GM12878 (cell line): Measurements from ENCODE around the gene PHC2. TPM values are rescaled to one million over a fixed set of nuclear protein-coding genes. Genes with fewer than 3 reads are reported as not detected.

Experiments used
- ATAC-seq: fragments of 200-7000 bp; cut with Tn5 transposase; 3 replicates; pipeline ENCODE4 v1.9.1; 2020; ENCODE audit warnings: mild to moderate bottlenecking, moderate library complexity
- BruUV-seq: library from RNA; stranded (reverse); fragments of 400-500 nt; replicated peaks from 2 replicates; lab custom pipeline; 2021; lab: Mats Ljungman, UMichigan
- CTCF ChIA-PET: fragments of 300-600 bp; sonication (Branson Sonifier 250); formaldehyde crosslinking; extraction: SDS; loops from one replicate; lab custom pipeline; 2021; ENCODE audit warnings: inconsistent platforms; lab: Yijun Ruan, JAX
- POLR2A ChIA-PET: fragments of 350-600 bp; formaldehyde crosslinking; extraction: SDS; loops from one replicate; lab custom pipeline; 2021; ENCODE audit warnings: inconsistent platforms; lab: Charles Lee
- RAD21 ChIA-PET: fragments of 300-600 bp; sonication (Branson Sonifier 250); formaldehyde crosslinking; loops from one replicate; lab custom pipeline; 2023; ENCODE audit warnings: antibody characterized with exemption; ENCODE audit not compliant: unreplicated experiment; lab: Charles Lee
- SMC1A ChIA-PET: fragments of 300-600 bp; sonication (Branson Sonifier 250); formaldehyde crosslinking; loops from one replicate; lab custom pipeline; 2023; ENCODE audit not compliant: unreplicated experiment, uncharacterized antibody; lab: Charles Lee
- DNase-seq: peaks from one replicate; pipeline ENCODE4 v3.0.0-alpha.2; 2011; ENCODE audit warnings: low read depth, low spot score
- FAIRE-seq: peaks from 3 replicates; lab custom pipeline; 2011; peaks lifted over from hg19 to GRCh38; lab: Jason Lieb, UNC
- H2AFZ ChIP-seq: 2 replicates; pipeline ENCODE4 v1.6.0; 2011; ENCODE audit warnings: low read depth, low read length, control low read depth; ENCODE audit not compliant: control insufficient read depth
- H3K27ac ChIP-seq: 2 replicates; pipeline ENCODE4 v1.5.1; 2011; ENCODE audit warnings: control low read depth; ENCODE audit not compliant: control insufficient read depth, insufficient read depth
- H3K27me3 ChIP-seq, 2 experiments: replicated peaks in 1 of 2; 2 replicates each; pipeline versions ENCODE4 v1.6.0 to v1.6.1; 2011; ENCODE audit warnings: low read length in 1 of 2; ENCODE audit not compliant: control insufficient read depth in 2 of 2, insufficient read depth in 2 of 2
- H3K36me3 ChIP-seq, 2 experiments: 2 replicates each; pipeline ENCODE4 v1.5.1; 2011; ENCODE audit warnings: low read length in 1 of 2; ENCODE audit not compliant: control insufficient read depth in 2 of 2, insufficient read depth in 2 of 2
- H3K4me1 ChIP-seq: 2 replicates; pipeline ENCODE4 v1.6.1; 2011; ENCODE audit warnings: mild to moderate bottlenecking, low read length, moderate library complexity, mixed read lengths; ENCODE audit not compliant: control insufficient read depth, insufficient read depth
- H3K4me2 ChIP-seq: 2 replicates; pipeline ENCODE4 v1.6.0; 2011; ENCODE audit warnings: control low read depth; ENCODE audit not compliant: control insufficient read depth, insufficient read depth
- H3K4me3 ChIP-seq: fragments of 200-600 bp; sonication (generic); 2 replicates; pipeline ENCODE4 v1.5.1; 2016
- H3K79me2 ChIP-seq: 2 replicates; pipeline ENCODE4 v1.6.0; 2011; ENCODE audit warnings: low read length; ENCODE audit not compliant: control insufficient read depth, insufficient read depth
- H3K9ac ChIP-seq: 2 replicates; pipeline ENCODE4 v1.8.0; 2011; ENCODE audit warnings: low read length, control low read depth, mixed read lengths; ENCODE audit not compliant: control insufficient read depth, insufficient read depth
- H3K9me3 ChIP-seq: replicated peaks from 3 replicates; pipeline ENCODE4 v1.5.1; 2011; ENCODE audit warnings: mild to moderate bottlenecking, low read length; ENCODE audit not compliant: control insufficient read depth, insufficient read depth
- H4K20me1 ChIP-seq: 2 replicates; pipeline ENCODE4 v1.6.0; 2011; ENCODE audit not compliant: control insufficient read depth, insufficient read depth
- BMI1 ChIP-seq: fragments of 450-650 bp; IDR thresholded peaks from 2 replicates; pipeline ENCODE4 v1.6.1; 2016; ENCODE audit warnings: mild to moderate bottlenecking, moderate library complexity, borderline replicate concordance
- BRCA1 ChIP-seq: IDR thresholded peaks from 2 replicates; pipeline ENCODE4 v1.6.1; 2011; ENCODE audit warnings: low read depth, low read length, improper control_type of control experiment
- CBX3 ChIP-seq: fragments of 200-600 bp; sonication (generic); IDR thresholded peaks from 2 replicates; pipeline ENCODE4 v1.6.1; 2016; ENCODE audit warnings: low read depth, borderline replicate concordance
- CBX5 ChIP-seq: sonication (generic); IDR thresholded peaks from 2 replicates; pipeline ENCODE4 v1.6.1; 2016; ENCODE audit warnings: low read depth, moderate library complexity, mild to moderate bottlenecking, inconsistent platforms
- CHD2 ChIP-seq: IDR thresholded peaks from 2 replicates; pipeline ENCODE4 v1.6.1; 2011; ENCODE audit warnings: low read depth, low read length, improper control_type of control experiment, borderline replicate concordance
- EED ChIP-seq: sonication (generic); IDR thresholded peaks from 2 replicates; pipeline ENCODE4 v1.6.1; 2016; ENCODE audit warnings: antibody characterized with exemption, low read depth
- ETV6 ChIP-seq, 2 experiments: fragments of 450-650 bp in 1 of 2; IDR thresholded peaks in 1 of 2; conservative IDR thresholded peaks in 1 of 2; 2 replicates each; pipeline ENCODE4 v1.6.1; 2014; ENCODE audit warnings: antibody characterized with exemption in 1 of 2, borderline replicate concordance in 1 of 2, low read depth in 1 of 2, mild to moderate bottlenecking in 1 of 2, moderate library complexity in 1 of 2
- HCFC1 ChIP-seq: fragments of 150-350 bp; IDR thresholded peaks from 2 replicates; pipeline ENCODE4 v1.6.1; 2014; ENCODE audit warnings: low read length
- HDAC2 ChIP-seq: fragments of 200-600 bp; sonication (generic); IDR thresholded peaks from 2 replicates; pipeline ENCODE4 v1.6.1; 2017
- HDAC6 ChIP-seq: fragments of 200-600 bp; sonication (generic); IDR thresholded peaks from one replicate; pipeline ENCODE4 v1.8.0; 2017; ENCODE audit warnings: antibody characterized with exemption; ENCODE audit not compliant: unreplicated experiment
- IRF4 ChIP-seq: IDR thresholded peaks from 2 replicates; pipeline ENCODE4 v1.6.1; 2011; ENCODE audit warnings: low read depth, low read length
- MEF2A ChIP-seq: IDR thresholded peaks from 2 replicates; pipeline ENCODE4 v1.6.1; 2011; ENCODE audit warnings: low read depth, mild to moderate bottlenecking, low read length, moderate library complexity; ENCODE audit not compliant: insufficient read depth
- POLR2AphosphoS5 ChIP-seq: IDR thresholded peaks from 2 replicates; pipeline ENCODE4 v1.6.1; 2011; ENCODE audit warnings: mild to moderate bottlenecking, low read length, inconsistent platforms
- POU2F2 ChIP-seq: IDR thresholded peaks from 3 replicates; pipeline ENCODE4 v1.6.1; 2011; ENCODE audit warnings: low read depth, mild to moderate bottlenecking, low read length, borderline replicate concordance
- RB1 ChIP-seq: fragments of 450-650 bp; formaldehyde crosslinking; IDR thresholded peaks from 2 replicates; pipeline ENCODE4 v1.6.1; 2017; ENCODE audit warnings: mild to moderate bottlenecking, borderline replicate concordance
- ZNF207 ChIP-seq: fragments of 450-650 bp; IDR thresholded peaks from 2 replicates; pipeline ENCODE4 v1.6.1; 2014; ENCODE audit warnings: antibody characterized with exemption, mild to moderate bottlenecking, borderline replicate concordance
- ZNF217 ChIP-seq: fragments of 450-650 bp; IDR thresholded peaks from 2 replicates; pipeline ENCODE4 v1.6.1; 2017; ENCODE audit warnings: antibody characterized with exemption, mild to moderate bottlenecking
- WGBS: methylation state at CpG from one replicate; pipeline ENCODE4 v1.1.6; 2016; ENCODE audit warnings: low lambda C conversion rate; ENCODE audit not compliant: insufficient replicate concordance, insufficient coverage; ENCODE audit errors: missing lambda C conversion rate; 5-methylcytosine and 5-hydroxymethylcytosine counted together
- in situ Hi-C: fragments of 300-500 bp; cut with MboI; formaldehyde crosslinking; loops from 9 replicates; pipeline ENCODE4 v1.14.3; 2018; ENCODE audit warnings: mixed read lengths
- intact Hi-C: fragments of 100-400 bp; cut with micrococcal nuclease; formaldehyde crosslinking; loops from one replicate; pipeline ENCODE4 v1.14.2; 2022; ENCODE audit not compliant: unreplicated experiment
- polyA plus RNA-seq, 11 experiments: library from polyadenylated mRNA; depleted of rRNA in 4 of 11; unstranded in 6 of 11; stranded (reverse) in 5 of 11; fragments of >200 nt; fragmentation: Nextera tagmentation in 4 of 11; fragmentation: Illumina TruSeq in 1 of 11; extraction: Ambion mirVana in 4 of 11; extraction: Trizol in 1 of 11; gene quantifications; 1 replicate in 1 of 11; 2 replicates in 10 of 11; pipeline versions ENCODE4 v1.2.1 to v1.2.3, GENCODE V29; 2011 to 2016; ENCODE audit warnings: inconsistent platforms in 2 of 11, missing spikeins in 2 of 11, low read depth in 1 of 11
- total RNA-seq, 4 experiments: library from RNA; depleted of rRNA in 3 of 4; stranded (reverse); fragments of >200 nt in 3 of 4; fragmentation: Illumina TruSeq in 1 of 4; extraction: Trizol in 1 of 4; gene quantifications; 2 replicates each; pipeline versions ENCODE4 v1.2.1 to v1.2.3, GENCODE V29; 2013 to 2021
- TF ChIP-seq, protein P1 (sequence below): IDR thresholded peaks from 2 replicates; pipeline ENCODE4 v1.6.1; 2011; ENCODE audit warnings: mild to moderate bottlenecking, low read depth, low read length, moderate library complexity; ENCODE audit not compliant: insufficient replicate concordance
- TF ChIP-seq, protein P2 (sequence below): IDR thresholded peaks from 2 replicates; pipeline ENCODE4 v1.6.1; 2012; ENCODE audit warnings: low read depth, low read length, improper control_type of control experiment
- TF ChIP-seq, protein P3 (sequence below): fragments of 450-650 bp; IDR thresholded peaks from 2 replicates; pipeline ENCODE4 v1.6.1; 2017; ENCODE audit warnings: borderline replicate concordance

Gene PHC2
- total and polyA plus RNA-seq, 10 of the 15 experiments (the other 5 are each of a cell fraction or from before 2014, with no cell fraction given): 2.0 to 35.9 (median 16.4) TPM

DNA sequence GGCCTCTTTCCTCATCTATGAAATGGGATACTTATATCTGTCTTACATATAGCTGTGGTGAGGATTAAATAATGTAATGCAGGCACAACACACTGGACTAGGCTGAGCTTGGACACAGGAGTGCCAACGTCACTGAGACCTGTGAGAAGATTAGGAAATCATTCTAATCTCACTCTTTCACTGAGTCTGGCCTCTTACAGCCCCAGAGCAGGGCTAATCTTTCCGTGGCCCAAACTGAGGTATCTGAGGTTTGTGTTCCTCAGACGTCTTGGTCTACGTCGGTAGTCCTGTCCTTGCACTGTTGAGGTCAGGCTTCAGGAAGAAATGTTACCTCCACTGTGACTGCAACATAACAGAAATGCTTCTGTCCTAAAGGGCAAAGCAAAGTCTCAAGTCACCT lies 87.4 kb downstream of the PHC2 start:
- Histone ChIP-seq H3K9me3 (no peaks in the 10 kb centered on the region), H3K79me2 (peaks cover 87% of the 10 kb centered on the region), H3K4me3 (no peak overlapping the region), H4K20me1 (no peaks in the 10 kb centered on the region; the same call in 1 of the 2 replicates), H3K4me2 (no peak overlapping the region), H3K27ac (no peak overlapping the region), H3K9ac (no peak overlapping the region), H3K4me1 (peaks cover 32% of the 10 kb centered on the region), H3K27me3 (no peaks in the 10 kb centered on the region), H3K36me3 (peaks cover 0 to 8% of the 10 kb centered on the region in 2 experiments; a peak in 2 of 4 replicates), H2AFZ (no peak overlapping the region)
- intact Hi-C loops (loop anchor here (10.0 kb wide), 1 partner anchor 219 kb away; no protein-coding TSS in a partner anchor), in situ Hi-C loops (no loop called here)
- ChIA-PET RAD21 (no interaction called here), POLR2A (no interaction called here), CTCF (interaction anchor here (2.0 to 2.4 kb wide), 2 partner anchors 48 to 128 kb away, joined by 7 to 20 read pairs; no protein-coding TSS in a partner anchor), SMC1A (interaction anchor here (0.7 to 1.8 kb wide), 3 partner anchors 16 to 115 kb away, joined by 3 to 4 read pairs (median 3); no protein-coding TSS in a partner anchor)
- ATAC-seq (no peak), DNase-seq (no peak), FAIRE-seq (no peak)
- WGBS: 98% methylated on average over 5 of the region's 5 CpGs
- no peak for TF ChIP-seq HDAC6
- TF ChIP-seq RB1: no peak
- TF ChIP-seq ZNF217: no peak
- no peak for TF ChIP-seq BRCA1
- no peak for TF ChIP-seq MEF2A
- no peak for TF ChIP-seq HDAC2
- no peak for TF ChIP-seq POU2F2
- no peak for TF ChIP-seq CHD2
- TF ChIP-seq, protein P1, sequence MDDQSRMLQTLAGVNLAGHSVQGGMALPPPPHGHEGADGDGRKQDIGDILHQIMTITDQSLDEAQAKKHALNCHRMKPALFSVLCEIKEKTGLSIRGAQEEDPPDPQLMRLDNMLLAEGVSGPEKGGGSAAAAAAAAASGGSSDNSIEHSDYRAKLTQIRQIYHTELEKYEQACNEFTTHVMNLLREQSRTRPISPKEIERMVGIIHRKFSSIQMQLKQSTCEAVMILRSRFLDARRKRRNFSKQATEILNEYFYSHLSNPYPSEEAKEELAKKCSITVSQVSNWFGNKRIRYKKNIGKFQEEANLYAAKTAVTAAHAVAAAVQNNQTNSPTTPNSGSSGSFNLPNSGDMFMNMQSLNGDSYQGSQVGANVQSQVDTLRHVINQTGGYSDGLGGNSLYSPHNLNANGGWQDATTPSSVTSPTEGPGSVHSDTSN: no peak
- TF ChIP-seq IRF4: no peak
- no peak for TF ChIP-seq EED
- no peak for TF ChIP-seq ETV6 (conservative IDR thresholded peaks at IDR 0.05 in 1 of 2, IDR thresholded peaks at IDR 0.05 in 1 of 2; ENCODE audit: borderline replicate concordance in 1 of 2, low read depth in 1 of 2)
- no peak for TF ChIP-seq HCFC1
- no peak for TF ChIP-seq ZNF207
- TF ChIP-seq CBX5: no peak
- TF ChIP-seq, protein P2, sequence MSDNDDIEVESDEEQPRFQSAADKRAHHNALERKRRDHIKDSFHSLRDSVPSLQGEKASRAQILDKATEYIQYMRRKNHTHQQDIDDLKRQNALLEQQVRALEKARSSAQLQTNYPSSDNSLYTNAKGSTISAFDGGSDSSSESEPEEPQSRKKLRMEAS: no peak
- no peak for TF ChIP-seq BMI1
- TF ChIP-seq, protein P3, sequence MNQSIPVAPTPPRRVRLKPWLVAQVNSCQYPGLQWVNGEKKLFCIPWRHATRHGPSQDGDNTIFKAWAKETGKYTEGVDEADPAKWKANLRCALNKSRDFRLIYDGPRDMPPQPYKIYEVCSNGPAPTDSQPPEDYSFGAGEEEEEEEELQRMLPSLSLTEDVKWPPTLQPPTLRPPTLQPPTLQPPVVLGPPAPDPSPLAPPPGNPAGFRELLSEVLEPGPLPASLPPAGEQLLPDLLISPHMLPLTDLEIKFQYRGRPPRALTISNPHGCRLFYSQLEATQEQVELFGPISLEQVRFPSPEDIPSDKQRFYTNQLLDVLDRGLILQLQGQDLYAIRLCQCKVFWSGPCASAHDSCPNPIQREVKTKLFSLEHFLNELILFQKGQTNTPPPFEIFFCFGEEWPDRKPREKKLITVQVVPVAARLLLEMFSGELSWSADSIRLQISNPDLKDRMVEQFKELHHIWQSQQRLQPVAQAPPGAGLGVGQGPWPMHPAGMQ: no peak
- TF ChIP-seq POLR2AphosphoS5: no peak
- no peak for TF ChIP-seq CBX3
- BruUV-seq: no TSS peak
